DMS114 treated with DMSO at 0.1 percent for 48 hours (cell line): ENCODE data around the gene BCORL1.

ENCODE experiments used
- DNase-seq: peaks from one replicate; lab custom pipeline; 2025; ENCODE audit not compliant: unreplicated experiment; lab: John Stamatoyannopoulos, UW

Gene BCORL1

DNA sequence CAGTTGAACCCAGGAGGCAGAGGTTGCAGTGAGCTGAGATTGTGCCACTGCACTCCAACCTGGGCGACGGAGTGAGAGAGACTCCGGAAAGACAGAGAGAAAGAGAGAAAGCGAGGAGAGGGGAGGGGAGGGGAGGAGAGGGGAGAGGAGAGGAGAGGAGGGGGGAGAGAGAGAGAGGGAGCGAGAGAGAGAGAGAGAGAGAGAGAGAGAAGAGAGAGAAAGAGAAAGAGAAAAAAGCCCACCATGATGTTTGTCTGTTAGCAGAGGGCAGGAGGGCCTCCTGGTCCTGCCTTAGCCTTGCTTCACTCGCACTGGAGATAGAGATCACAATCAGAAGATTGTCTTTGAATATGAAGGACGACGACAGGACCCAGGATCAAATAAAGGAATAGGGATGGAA, 18.7 kb upstream of the BCORL1 start:
- DNase-seq, result no peak

DNA sequence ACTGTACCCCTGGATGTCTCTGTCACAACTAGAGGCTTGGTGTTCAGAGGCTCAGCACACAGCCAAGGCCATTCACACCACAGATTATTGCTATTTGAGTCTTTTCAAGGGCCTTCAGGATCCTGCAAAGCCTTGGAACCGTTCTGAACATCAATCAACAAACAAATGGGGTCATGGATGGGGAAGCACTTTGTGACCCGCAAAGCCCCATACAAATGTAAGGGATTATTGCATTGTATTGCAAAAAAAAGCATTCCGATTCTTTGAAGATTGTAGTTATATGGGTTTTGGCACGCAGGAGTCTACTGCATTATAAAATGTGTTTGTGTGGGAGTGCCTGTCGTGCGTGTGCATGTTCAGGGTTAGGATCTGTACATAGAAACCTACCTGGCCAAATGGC, 17.3 kb upstream of the BCORL1 start:
- no peak for DNase-seq

DNA sequence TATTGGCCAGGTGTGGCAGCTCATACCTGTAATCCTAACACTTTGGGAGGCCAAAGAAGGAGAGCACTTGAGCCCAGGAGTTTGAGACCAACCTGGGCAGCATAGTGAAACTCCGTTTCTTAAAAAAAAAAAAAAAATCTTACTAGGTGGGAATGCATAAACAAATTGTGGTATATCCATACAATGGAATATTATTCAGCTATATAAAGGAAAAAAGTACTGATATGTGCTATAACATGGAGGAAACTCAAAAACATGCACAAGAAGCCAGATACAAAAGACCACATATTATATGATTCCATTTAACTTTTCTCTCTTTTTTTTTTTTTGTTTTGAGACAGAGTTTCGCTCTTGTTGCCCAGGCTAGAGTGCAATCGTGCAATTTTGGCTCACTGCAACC, 13.5 kb upstream of the BCORL1 start:
- no peak for DNase-seq

DNA sequence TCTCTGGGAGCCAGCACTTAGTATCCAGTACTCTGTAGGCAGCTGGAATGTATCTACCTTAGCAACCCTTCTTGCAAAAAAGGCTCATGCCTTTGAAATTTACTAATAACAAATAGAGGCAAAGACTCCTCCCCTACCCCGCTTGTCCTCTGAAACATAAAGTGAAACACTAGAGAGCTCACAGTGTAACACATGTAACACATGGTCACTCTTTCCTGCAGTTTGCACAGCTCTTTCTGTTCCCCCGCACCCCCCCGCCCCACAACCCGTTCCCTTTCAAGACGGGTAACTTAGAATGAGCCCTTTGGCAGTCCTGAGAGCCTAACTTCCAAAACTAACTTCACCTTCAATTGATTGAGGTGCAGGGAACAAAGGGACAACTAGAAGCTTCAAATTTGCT, 6.0 kb upstream of the BCORL1 start:
- no peak for DNase-seq

DNA sequence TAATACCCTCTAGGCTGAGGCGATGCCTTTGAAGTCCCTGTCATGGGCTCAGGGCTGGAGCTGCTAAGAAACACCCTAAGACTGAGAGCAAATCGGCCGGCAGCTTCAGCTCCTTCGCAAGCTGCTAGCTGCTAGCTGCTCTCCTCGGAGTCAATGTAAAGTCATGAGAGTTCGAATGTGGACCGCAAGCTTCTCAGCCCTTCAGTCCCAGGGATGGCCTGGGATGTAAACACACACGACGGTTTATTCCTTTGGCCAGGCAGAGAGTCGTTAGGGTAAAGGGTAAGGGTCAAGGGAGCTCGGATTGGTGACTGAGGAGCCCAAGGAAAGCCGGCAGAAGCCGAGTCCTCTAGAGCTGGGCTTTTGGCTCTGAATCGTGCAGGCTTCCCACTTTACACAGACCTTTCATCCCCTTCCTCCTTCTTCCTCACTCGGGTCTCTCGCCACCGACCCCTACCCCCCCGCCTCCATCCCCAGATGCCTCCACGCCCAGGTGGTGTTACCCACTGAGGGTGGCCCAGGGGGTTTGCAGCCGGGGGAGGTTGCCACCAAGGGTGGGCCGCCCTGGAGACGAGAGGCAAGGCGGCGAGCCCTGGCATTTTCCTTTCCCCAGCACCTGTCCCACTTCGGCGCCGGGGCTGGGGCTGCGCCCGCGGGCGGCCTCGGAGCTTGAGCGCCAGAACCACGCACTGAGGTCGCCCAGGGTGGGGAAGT, 3.1 kb upstream of the BCORL1 start:
- no peak for DNase-seq

DNA sequence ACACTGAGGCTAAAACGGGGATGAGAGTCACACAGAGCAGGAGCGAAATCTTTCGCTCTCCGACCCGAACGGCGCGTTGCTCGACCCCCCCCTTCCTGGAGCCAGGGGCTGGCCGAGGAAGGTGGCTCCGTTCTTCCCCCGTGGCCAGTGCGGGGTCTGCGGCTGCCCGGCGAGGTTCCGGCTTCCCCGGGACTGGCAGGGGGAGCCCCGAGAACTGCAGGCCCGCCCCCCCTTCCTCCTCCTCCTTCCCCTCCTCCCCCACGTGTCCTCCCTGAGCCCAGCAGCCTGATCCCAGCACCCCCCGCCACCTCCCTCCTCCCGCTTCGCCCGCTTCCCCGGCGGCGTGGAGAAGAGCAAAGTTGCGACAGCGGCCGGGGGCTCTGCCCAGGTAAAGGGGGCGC, 2.4 kb upstream of the BCORL1 start:
- no peak for DNase-seq

DNA sequence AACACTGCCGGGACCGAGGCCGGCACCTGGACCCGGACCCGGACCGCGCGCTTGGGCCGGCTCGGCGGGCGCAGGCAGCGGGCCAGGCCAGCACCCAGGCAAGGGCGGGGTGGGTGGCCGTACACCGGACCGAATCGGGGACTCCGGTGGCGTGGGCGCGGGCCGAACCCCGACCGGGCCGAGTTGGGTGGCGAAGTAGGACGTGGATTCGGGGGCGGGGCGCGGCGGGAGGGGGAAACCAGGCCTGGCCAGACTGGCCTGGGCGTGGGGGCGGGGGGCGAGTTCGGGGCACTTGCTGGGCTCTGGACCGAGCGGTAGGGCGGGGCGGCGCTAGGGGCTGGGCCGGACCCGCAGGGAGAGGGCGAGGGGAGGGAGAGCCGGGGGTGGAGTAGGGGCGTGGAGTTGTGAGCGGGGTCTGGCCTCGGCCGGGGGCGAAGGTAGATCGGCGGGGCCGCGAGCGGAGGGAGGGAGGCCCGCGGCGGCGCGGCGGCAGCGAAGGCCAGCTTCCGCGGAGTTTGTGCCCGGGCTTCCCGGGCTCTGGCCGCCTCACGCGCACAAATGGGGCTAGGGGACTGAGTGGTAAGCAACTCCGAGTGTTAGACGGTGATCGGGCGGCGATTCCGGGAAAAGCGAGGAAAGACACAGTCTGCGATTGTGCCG, 1.8 kb upstream of the BCORL1 start:
- no peak for DNase-seq

DNA sequence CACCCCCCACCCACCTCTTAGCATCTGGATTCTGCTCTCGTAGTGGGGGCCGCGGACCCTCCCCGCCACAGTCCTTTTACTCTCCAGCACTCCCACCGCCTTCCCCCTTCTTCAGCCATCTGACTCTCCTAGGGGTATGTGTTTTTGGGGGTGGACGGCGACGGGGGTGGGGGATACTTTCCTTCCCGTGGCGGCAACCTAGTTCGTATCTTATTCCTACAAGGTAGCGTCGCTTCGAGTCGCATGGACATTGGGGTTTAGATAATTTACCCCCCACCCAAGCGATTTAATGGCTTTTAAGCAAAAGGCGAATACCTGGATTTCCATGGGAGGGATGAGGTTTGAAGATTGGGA, 1.3 kb upstream of the BCORL1 start:
- no peak for DNase-seq

DNA sequence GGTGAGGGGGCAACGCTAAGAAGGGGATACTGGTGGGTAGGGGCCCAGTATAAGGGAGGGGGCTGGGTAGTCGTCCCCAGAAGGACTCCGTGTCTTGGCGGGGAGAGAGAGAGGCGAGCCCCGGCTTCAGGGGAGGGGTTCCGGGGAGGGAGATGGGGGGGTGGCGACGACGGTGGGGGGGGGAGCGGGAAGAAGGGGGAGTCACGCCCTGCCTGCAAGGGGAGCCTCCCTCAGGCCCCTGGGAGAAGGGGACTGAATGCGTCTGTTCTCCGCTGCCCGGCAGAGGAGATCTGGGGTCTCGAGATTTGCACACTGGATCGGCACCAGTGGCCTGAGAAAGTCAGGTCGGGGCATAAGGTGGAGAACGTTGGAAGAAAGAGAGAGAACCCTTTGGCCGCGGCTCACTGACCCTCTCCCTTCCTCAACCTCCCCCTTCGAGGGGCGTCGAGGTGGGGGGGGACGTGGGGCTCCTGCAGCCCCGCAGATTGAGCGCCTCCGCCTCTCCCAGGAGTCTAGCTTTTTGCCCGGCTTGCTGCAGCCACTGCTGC, 609 bp upstream of the BCORL1 start:
- no peak for DNase-seq

DNA sequence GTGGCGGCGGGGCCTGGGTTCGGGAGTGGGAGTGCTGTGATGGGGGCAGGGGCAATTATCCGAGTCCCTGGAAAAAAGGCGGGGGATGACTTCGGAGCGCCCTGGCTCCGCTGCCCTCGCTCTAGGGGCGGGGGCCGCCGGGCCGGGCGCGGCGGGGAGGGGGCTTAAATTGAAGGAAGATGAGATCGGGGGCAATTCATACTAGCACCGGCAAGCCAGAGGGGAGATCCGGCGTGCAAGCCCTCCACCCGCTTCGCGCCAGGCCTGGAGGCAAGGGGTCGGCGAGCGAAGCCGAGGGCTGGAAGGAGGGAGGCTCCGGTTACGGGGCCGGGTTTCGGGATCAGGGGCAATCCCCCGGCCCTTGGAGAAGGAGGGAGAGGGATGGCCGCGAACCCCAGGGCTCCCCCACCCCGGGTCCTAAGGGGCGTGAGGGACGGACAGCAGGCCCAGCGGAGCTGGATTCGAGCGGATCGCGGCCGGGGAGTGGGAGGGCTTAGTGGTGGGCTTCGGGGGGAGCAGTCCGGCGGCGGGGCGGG, 1.2 kb downstream of the BCORL1 start:
- DNase-seq, result no peak

DNA sequence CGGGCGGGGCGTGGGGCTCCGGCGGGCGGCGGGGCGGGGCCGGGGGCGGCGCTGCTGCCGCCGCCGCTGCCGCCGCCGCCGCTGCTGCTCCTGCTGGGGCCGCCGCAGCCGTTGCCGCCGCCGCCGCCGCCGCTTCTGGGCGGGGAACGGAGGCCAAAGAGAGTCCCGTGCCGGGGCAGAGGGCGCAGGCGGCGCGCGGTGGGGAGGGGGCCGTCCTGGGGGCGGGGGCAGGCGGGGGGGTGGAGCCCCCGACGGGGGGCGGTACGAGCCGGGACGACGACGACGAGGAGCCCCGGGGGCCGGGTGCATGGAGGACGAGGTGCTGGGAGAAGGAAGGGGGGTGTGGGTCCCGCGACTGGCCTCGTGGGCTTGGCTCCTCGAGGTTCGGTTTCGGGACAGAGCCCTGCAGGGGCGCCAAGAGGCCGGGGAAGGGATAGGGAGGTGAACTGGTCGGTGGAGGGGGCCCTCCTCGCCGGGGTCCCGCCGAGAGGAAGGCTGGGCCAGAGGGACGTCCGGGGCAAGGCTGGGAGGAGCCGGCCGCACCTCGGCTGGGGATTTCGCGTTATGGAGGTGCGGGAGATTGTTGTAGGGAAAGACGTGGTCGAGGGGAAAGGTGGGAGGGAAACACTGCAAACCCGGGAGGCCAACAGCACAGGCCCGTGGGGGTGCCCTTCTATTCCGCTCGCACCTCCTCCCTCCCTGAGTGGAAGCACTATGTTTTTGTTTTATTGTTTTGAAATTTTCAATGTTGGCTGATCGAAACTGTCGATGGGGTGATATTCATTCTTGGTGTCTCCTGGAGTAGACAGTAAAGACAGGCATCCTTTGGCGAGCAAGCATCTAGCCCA, 1.9 kb downstream of the BCORL1 start:
- no peak for DNase-seq

DNA sequence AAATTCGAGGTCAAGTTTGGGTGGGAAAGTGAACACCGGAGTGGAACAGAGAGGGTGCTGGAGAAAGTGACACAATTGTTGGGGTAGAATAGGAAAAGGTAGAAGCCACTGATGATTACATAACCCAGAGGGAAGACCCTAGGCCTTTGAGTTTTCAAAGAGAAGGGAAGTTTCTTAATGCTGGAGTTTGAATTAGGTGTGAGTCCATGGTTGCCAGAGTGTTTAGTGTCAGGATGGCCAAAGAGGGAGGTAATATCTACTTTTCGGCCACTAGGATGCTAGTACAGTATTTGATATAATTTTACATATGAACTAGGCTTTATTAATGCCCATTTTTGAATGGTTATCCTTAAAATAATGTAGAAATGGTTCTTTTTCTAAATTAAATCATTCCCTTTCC, 5.4 kb downstream of the BCORL1 start:
- DNase-seq, result no peak

DNA sequence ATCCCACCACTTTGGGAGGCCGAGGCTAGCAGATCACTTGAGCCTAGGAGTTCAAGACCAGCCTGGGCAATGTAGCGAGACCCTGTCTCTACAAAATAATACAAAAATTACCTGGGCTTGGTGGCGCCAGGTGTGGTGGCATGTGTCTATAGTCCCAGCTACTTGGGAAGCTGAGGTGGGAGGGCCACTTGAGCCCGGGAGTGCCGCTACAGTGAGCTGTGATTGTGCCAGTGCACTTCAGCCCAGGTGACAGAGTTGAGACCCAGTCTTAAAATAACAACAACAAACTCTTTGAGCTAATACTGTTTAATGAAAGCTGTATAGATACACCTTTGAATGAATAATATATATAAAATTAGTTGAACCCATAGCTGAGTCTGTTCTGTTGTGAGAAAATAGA, 9.7 kb downstream of the BCORL1 start:
- no peak for DNase-seq

DNA sequence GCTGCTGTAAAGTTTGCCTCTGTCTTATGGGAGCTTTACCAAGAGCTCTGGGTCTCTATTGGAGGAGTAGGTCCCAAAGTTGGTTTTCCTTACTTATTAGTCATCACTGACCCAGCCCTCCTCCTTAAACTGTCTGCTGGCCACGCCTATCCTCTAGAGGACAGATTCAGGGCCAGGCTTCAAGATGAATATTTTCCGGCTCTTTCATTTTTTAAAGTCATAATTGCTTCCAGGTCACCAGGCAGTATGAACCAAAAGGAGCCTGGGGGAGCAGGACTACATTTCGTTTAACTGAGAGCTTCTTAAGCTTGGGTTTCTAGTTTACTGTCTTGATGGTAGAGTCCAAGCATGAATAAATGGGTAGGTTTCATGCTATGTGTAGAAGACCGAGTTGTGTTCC, 13.7 kb downstream of the BCORL1 start:
- DNase-seq, result no peak

DNA sequence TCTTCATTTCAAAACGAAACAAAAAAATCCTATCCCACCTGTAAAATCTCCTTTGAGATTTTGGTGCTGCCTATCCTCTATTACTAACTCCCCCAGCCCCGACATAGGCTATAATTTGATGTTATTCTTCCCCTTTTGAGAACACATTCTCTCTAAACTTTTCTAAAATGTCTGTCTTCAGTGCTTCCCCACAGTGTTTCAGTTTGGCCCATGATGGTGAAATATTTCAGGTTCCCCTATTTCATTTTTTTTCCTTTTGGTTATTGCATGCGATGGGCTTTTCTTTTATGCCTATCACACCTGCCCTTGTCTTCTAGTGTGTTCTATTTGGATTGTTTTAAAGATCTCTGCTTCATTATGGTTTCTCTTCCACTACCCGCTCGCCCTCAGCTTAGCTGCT, 14.7 kb downstream of the BCORL1 start:
- no peak for DNase-seq

DNA sequence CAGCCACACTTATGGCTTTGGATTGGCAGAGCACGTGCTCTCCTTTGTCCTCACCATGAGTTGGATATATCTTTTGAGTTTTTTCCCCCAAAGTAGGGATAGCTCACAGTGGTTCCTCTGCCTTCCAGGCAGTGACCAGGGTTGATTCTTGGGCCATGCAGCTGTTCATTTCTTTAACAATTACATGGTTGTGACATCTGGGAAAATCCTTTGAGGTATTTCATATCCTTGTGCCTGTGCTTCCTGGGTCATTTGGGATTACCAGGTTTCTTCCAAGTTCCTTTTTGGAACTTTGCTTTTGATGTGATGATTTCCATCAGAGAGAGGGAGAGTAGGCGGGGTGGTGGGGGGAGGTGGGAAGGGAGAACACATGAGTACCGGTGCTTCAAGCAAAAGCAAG, 15.6 kb downstream of the BCORL1 start:
- DNase-seq, result no peak

DNA sequence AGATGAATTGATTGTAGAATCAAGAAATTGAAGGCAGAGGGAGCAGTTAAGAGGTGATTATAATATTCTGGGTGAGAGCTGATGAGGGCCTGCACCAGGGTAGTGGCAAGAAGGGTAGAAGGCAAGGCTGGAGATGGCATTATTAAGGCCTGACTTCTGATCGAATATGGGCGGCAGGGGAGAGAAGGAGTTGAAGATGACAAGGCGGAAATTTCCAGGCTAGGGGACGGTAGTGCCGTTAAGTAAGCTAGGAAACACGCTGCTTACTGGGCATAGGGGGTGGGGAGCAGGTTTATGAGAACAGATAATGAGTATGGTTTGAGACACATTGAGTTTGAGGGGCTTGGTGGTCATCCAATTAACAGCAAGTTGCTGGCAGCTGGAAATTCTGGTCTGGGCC, 19.5 kb downstream of the BCORL1 start:
- DNase-seq, result no peak

DNA sequence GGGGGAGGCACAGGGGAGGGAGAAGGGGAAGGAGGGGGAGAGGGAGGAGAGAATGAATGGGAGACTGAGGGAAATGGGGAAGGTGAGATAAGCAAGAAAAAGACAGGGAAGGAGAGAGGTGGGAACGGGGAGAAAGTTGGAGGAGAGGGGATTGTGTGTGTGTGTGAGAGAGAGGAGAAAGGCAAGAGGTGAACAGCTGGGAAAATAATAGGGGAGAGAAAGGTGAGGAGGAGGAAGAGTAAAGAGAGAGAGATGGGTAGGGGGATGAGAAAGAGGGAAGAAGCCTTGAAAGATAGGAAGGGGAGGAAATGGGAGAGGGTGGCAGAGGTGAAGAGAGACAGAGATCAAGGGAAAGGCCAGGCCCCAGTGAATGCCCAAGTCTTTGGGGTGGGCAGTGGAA, 20.1 kb downstream of the BCORL1 start:
- DNase-seq, result no peak

DNA sequence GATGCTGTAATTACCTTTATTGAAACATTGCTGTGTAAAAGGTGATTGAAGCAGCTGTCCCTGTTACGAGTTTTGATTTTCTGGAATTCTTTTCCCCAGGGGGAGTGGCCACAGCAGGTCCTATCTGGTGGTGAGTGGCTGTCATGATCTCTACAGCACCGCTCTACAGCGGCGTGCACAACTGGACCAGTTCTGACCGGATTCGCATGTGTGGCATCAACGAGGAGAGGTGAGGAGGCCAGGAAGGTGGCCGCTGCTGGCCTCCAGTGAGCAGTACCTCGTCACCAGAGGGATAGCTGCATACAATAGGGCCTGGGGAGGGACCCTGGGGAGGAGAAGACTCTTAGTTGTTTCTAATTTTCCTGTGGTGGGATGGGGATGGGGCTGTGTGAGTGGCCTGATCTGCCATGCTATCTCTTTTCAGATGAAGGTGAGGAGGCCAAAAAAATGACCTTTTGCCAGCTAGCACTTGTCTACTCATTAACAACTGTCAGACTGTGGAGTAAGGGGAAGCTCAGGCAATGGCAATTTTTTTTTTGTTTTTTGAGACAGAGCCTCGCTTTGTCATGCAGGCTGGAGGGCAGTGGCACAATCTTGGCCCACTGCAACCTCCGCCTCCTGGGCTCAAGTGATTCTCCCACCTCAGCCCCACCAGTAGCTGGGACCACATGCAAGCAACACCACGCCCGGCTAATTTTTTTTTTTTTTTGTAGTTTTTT, 22.8 kb downstream of the BCORL1 start:
- no peak for DNase-seq

DNA sequence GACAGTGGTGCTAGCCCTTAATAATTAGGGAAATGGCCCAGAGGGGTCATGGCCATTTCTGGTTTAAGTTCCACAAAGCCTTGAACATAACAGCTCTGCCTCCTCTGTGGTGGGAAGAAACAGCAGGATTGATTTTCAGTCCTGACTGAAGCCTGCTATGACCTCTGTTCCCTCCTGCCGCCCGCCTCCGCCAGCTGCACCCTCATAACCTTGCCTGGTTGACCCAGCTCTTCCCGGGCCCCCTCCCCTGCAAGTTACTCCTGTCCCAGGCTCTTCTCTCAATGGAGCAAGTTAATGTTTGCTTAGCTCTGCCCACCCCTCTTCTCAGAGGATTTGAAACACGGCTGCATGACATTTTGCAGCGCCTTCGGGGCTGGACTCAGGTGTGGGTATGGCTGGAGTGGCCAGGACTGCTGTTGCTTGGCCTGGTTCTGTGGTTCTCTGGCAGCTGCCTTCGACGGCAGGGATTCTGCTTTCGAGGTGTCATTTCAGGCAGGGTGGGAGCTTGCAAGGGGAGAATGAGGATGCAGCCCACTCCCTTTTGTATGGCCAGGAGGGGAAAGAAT, 27.3 kb downstream of the BCORL1 start:
- no peak for DNase-seq

DNA sequence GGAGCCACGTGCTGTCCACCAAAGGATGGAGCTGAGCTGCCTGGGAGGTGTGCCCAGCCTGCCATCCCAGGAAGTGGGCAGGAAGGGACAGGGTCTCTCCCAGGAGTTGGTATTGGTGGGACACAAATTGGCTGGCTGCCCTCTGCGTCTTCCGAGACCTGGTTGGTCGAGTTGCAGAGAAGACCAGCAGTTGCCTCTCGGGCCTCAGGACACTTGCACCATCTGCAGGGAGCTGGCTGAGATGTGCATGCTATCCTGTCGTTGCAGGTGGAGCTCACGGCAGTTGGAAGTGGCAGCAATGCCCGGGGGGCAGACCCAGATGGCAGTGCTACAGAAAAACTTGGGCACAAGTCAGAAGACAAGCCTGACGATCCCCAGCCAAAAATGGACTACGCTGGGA, 30.2 kb downstream of the BCORL1 start:
- no peak for DNase-seq
